Measurements from ENCODE around the gene NPEPL1. TPM values are rescaled to one million over a fixed set of nuclear protein-coding genes. Genes with fewer than 3 reads are reported as not detected.
"Not testable (repeated sequence)": the region's sequence is repeated elsewhere in the genome, so short reads cannot be mapped to it uniquely, and the experiment has no call there.

Gene NPEPL1
- total RNA-seq, 1 donor from 2014 or later: 68.3 TPM

GRCh38 chr20:58749098-58749769 is 56.6 kb downstream of the NPEPL1 start:
- no peaks in the 10 kb centered on the region for H3K27me3 ChIP-seq
- intact Hi-C loops (cut with DNase I): no loop called here
- H3K9me3 ChIP-seq: no peaks in the 10 kb centered on the region
- H3K4me1 ChIP-seq: no peaks in the 10 kb centered on the region
- DNase-seq (ENCODE audit: low spot score in 2 of 2): no peak
- no peak for TF ChIP-seq CTCF (IDR thresholded peaks at IDR 0.05)
- H3K4me3 ChIP-seq: no peak overlapping the region
- no peak overlapping the region for H3K27ac ChIP-seq
- no peaks in the 10 kb centered on the region for H3K36me3 ChIP-seq

DNA sequence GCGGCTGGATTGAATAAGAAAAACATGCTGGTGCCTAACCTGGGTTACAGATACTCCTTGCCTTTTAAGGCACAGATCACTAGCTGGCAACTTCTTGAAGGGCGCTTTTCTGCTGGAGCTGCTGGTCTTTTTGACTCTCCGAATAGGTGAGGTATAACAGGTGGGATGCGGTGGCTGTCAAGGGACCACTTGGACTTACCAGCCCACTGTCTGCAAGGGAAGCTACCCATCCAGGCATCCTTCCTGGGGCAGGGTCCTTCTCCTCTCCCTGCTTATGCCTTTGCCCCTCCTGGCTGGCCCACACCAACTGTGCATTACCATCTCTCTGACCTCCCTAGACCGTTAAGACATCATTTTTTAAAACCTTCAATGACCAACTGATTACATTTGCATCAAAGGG is 57.4 kb downstream of the NPEPL1 start:
- Histone ChIP-seq H3K27me3 (no peaks in the 10 kb centered on the region), H3K27ac (no peak overlapping the region), H3K4me3 (no peak overlapping the region), H3K9me3 (no peaks in the 10 kb centered on the region), H3K4me1 (no peaks in the 10 kb centered on the region), H3K36me3 (no peaks in the 10 kb centered on the region)
- no peak for DNase-seq (ENCODE audit: low spot score in 2 of 2)
- TF ChIP-seq CTCF (IDR thresholded peaks at IDR 0.05): no peak
- intact Hi-C loops (cut with DNase I): no loop called here

- H3K4me1 ChIP-seq; H3K4me3 ChIP-seq; H3K27me3 ChIP-seq; intact Hi-C loops (cut with DNase I); H3K9me3 ChIP-seq; H3K27ac ChIP-seq; H3K36me3 ChIP-seq; DNase-seq (ENCODE audit: low spot score in 2 of 2): not testable (repeated sequence)
Measured at GRCh38 chr20:58750706-58751105, 58.1 kb downstream of the NPEPL1 start.

DNA sequence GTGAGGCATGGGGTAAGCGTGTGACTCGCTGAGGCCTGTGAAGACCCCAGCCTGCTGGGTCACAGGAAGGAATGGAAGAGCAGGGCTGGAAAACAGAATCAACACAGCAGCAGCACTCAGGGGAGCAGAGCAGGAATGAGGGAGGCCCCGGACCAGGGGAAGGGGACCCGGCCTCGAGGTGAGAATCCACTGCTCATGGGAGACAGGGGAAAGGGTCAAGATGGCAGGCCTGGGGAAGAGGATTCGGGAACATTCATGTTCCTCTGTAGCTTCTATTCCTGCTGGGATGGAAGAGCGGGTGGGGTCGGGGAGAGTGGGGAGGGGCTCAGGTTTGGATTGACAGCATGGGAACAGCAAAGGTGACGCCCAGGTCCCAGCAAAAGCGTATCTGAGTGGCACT is 59.4 kb downstream of the NPEPL1 start:
- TF ChIP-seq CTCF (IDR thresholded peaks at IDR 0.05): no peak
- Histone ChIP-seq H3K36me3 (no peaks in the 10 kb centered on the region), H3K4me1 (no peaks in the 10 kb centered on the region), H3K4me3 (no peak overlapping the region), H3K9me3 (no peaks in the 10 kb centered on the region), H3K27ac (no peak overlapping the region), H3K27me3 (no peaks in the 10 kb centered on the region)
- no peak for DNase-seq (ENCODE audit: low spot score in 2 of 2)
- intact Hi-C loops (cut with DNase I): no loop called here

GRCh38 chr20:58752565-58752964 is 60.0 kb downstream of the NPEPL1 start:
- DNase-seq (ENCODE audit: low spot score in 2 of 2): no peak

More at GRCh38 chr20:58752565-58752964, 60.0 kb downstream of the NPEPL1 start:
- no peak overlapping the region for H3K4me3 ChIP-seq
- H3K36me3 ChIP-seq: no peaks in the 10 kb centered on the region
- intact Hi-C loops (cut with DNase I): no loop called here
- no peaks in the 10 kb centered on the region for H3K4me1 ChIP-seq
- H3K27me3 ChIP-seq: no peaks in the 10 kb centered on the region
- no peak overlapping the region for H3K27ac ChIP-seq
- no peak for TF ChIP-seq CTCF (IDR thresholded peaks at IDR 0.05)
- H3K9me3 ChIP-seq: no peaks in the 10 kb centered on the region
